ENCODE data around the gene ATP2B1.
A peak's percentile ranks its signal among the peaks of the same experiment; 100 is the strongest.

Gene ATP2B1

DNA sequence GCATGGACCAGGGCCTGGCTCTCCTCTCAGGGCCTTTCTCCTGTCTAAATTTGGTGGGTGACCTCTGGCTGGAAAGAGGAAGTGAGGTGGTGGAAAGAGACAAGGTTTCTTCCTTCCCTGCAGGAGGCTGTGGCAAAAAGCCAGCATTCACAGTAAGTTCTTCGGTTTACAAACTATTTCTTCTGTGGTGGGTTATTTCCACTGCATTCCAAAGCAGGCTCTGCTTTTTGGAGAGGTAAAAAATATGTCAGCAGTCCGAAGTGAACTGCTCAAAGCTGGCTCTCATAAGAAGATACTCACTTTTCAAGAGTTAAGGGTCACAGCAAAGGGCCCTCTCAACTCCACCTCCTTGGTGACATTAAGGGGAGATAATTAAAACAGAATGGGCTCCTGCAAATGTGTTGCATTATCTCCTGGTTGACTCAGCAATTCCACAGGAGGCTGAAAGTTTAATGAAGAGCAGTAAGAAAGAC is 133.9 kb downstream of the ATP2B1 start:
- DNase-seq, result no peak

DNA sequence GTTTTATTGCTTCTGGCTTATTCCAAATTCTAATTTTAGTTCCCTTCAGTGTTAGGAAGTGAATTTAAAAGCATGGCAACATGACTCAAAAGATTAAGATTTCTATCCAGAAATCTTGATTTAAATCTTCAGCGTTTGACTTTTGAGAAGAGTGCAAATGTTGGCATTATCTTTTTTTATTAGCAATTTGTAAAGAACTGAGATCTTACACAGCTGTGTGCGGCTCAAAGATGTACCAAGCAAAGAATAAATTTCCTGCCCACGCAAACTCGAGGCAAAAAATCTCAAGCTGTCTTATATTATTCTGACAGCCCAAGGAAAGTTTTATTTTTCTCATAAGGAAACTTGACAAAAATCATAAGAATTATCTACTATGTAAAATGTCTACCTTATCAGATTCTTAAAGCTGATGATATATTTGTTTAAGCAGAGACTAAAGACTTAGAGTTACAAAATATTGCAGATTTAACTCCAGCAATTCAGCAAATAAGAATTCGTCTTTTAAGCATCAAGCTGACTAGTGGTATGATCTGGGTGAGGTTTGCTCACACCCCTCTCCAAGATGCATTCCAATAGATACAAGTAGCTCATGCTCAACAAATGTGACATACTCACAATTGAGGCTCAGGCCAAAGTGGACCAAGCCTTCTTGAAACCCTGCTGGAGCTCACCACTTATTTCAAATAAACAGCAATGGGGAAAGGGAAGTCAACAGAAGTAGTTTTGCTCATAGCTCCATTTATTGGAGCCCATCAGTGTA is 135.4 kb downstream of the ATP2B1 start:
- no peak for DNase-seq

DNA sequence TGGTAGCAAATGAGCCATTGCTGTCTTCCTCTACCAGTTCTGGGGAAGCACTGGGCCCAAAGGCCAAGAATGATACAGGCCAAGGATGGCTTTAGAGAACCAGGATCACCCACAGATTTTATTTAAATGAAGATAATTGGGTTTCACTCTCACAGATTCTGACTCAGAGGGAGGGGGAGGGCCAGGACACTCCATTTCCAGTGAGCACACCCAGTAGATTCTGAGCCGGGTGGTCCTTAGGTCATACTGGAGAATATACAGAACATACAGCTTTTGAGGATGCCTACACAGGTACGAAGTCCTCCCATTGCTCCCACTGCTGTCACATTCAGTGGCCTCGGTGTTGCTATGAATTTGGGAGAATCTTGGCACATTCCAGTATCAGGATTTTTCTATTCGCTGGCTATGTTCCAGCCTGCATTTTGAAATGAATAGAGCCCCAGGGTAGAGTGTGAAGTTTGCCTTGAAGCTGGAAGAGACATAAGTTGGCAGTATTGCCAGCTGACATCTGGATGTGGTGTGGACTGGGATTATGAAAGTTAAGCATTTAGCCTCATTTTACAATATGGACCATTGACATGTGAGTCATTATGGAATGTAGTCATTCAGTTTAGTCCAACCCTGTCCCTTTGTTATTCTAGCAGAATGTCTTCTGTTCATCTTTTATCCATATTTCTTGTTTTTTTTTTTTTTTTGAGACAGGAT is 137.0 kb downstream of the ATP2B1 start:
- no peak for DNase-seq

DNA sequence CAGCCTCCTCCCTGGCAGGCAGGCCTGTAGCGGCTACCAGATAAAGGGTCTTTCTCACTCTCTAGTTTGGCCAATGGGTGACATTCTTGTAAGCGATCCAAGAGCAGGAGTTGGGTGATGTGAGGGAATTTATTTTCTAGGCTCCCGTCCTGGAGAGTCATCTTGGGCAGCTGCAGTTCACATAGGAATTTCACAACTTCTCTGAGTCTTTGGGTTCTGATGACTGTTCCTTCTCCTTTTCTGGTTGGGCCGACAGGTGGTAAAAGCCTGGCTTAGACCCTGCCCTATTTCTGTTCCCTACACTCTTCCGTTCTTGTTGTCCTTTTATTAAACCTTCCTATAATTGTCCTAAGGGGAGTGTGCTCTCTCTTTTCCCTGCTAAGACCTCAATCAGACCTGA is 140.2 kb downstream of the ATP2B1 start:
- DNase-seq, result no peak

DNA sequence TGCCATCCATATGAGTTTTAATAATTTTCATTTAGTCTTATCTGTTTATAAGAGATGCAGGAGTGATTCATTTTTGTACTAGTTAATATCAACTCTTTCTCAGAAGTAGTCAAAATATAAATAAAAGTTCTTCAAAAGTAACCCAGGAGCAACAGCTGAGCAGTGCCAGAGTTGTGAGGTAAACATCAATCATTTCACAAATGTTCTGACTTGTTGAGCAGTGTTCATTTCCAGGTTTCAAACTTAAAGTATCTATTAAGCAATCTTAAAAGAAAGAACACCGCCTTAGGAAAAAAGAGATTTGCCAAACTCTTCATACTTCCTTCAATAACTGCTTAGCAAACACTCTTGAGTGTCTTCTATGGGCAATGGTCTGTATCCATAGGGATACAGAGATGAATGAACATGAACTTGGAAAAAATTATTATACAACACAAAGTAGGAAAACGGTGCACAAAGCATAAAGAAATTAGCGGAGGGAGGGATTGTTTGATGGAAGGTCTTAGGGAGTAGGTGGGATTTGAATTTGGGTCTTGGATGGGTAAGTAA is 140.9 kb downstream of the ATP2B1 start:
- no peak for DNase-seq

DNA sequence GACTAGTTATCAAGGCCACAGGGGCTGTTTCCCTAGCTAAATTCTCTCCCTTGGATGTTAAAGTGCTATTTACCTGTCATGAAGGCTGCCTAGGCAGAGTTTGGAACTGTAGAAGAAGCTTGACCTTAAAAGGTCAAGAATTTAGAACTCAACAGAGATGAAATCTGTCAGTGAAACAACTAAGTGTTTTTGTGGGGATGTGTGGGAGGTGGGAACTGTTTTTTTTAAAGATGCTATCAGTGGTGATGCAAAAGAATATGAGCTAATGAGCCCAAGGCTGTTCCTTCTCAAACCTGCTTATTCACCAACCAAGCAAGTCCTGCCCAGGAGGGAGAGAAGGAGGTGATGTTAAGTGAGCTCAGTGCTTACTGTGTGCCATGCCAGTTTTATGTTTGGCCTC is 142.0 kb downstream of the ATP2B1 start:
- DNase-seq, result no peak

DNA sequence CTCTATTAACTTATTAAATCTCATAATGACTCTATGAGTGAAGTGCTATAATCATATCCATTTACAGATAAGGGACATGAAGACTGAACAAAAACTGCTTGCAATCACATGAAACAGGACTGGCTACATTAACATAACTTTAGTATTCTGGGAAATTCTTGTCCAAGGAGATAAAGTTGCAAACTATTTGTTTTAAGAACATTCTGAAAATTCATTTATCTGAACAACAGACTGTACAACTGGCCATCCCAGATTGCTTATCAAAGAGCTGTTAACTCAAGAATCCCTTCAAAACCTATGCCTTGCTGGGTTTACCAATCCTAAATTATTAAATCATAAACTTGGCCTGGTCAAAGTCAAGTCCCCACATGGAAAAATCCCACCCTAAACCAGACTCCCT is 143.6 kb downstream of the ATP2B1 start:
- no peak for DNase-seq

DNA sequence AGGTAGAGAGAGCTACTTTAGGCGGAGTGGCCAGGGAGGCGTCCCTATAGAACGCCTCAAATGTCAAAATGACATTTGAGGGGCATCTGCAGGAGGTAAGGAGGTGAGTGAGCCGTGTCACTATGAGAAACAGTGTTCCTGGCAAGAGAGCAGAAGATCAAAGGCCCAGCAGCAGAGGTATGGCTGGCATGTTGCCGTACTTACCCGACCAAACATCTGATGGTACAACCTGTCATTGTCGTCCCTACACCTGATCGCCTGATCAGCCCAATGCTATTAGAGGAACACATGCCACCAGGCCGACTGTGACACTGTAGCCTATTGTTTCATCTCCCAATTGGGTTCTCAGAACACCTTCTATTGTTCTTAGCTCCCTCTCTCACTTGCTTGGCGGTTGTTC is 148.9 kb downstream of the ATP2B1 start:
- no peak for DNase-seq

DNA sequence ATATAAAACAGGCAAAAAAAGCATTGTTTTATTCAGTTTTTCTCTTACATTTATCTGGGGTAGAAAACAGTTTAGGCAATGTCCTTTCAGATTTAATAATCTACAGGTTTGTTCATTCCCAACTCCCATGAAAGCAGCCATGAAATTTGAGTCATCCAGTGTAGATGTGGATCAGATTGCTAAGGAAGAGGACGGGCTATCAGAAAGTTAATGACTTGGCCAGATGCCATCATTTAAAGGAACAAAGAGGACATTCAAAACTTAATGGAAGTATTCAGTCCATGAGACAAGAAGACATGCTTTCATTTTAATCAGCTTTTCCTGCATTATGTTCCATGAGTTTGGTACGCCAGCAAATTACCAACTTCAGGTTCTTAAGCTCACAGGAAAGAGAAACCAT is 151.7 kb downstream of the ATP2B1 start:
- DNase-seq, result no peak

DNA sequence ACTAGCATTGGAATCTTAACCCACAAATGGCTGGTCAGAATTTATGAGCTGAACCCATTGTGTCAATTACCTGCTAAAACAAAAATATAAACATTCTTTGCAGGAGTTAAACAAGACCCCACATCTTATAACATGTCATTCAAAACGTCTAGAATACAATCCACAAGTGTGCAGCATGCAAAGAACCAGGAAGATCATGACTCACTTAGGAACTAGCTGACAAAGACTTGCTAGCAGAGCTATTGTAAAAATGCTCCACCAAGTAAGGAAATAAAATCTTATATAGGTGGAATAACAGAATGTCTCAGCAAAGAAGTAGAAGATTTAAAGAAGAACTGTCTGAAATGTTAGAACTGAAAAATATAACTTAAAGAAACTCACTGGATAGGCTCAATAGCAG is 156.3 kb downstream of the ATP2B1 start:
- no peak for DNase-seq

DNA sequence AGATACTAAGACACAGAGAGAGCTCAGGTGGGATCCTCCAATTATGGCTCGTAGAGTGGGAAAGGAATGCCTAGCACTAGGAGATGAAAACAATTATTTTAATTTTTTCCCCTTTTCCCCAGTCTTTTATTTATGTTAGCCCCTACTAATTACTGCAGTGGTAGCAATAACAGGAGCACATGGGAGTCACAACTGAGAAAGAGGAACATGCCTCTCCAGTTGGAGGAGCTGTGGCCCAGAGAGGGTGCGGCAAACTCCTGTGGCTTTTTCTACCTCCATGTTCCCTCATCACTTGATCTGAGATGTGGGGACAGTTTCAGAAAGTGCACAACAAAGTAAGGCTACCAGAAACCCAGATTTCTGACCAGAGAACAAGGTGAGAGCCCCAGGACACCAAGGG is 156.9 kb downstream of the ATP2B1 start:
- no peak for DNase-seq

DNA sequence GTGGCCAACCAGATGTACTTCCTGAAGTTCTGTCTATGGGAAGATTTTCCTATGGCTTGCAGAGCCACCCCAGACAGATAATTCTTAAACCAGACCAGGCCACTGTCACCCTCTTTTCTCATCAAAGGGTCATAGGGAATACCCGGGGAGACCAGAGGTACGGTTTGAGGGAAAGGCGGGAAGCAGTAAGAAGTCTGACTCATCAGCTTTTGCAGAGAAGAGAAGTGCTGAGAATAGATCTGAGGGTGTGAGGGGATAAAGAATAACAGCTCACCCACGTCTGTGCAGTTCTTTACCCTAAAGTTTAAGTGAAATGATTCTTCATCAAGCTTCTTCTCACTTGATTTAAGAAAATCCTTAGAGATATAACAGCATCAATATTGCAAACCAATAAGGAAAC is 161.5 kb downstream of the ATP2B1 start:
- no peak for DNase-seq

DNA sequence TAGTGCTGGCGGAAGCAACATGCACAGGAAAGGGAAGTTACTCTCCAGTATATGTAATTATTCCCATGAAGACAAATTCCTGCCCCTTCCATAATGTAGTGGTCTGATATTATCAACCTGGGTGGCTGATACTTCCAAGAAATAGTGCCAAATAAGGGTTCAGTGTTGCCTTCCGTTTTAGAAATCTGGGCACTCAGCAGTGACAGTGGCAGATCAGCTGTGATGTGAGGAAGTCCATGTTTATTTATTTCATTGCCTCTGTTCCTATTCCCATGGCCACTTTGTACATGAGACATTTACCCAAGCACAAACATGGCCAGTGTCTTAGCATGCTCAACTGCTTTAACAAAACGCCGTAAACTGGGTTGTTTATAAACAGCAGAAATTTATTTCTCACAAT is 162.5 kb downstream of the ATP2B1 start:
- no peak for DNase-seq

DNA sequence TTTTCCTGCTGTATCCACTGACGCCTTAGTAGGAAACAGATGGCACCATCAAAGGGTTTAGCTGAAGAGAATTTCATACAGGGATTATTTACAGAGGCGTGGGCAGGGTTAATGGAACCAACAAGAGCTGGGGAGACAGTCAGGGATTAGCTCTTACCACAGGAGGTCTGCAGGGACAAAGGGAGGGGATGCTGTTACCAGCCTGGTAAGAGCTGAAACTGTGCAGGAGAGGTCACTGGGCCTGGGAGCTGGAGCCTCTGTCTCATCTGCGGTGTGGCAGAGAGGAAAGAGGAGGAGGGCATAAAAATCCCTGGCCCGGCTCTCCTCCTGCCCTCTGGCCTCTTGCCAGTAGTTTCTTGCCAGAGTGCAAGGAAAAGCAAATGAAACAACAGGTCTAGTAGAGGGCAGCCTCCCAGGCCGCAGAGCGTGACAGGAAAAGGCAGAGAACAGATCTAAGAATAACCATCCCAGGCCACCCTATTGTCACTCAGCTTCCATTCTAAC is 163.9 kb downstream of the ATP2B1 start:
- no peak for DNase-seq

DNA sequence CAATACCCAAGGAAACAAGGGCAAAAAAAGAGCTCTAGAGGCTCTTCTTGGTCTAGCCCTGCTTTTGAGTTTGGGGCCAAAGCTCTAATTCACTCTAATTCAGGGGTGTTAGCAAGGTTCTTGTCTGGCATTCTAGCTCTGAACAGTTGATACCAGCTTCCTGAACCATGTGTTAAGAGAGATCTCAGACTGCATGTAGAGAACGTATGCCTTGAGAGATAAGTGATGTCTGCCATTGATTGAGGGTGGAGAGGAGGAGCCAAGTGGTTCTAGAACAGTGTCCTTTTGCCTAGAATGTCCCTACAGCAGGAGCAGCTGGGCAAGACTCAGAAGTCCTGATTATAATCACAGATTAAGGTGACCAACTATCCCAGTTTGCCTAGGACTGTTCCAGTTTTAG is 164.6 kb downstream of the ATP2B1 start:
- DNase-seq, result no peak

DNA sequence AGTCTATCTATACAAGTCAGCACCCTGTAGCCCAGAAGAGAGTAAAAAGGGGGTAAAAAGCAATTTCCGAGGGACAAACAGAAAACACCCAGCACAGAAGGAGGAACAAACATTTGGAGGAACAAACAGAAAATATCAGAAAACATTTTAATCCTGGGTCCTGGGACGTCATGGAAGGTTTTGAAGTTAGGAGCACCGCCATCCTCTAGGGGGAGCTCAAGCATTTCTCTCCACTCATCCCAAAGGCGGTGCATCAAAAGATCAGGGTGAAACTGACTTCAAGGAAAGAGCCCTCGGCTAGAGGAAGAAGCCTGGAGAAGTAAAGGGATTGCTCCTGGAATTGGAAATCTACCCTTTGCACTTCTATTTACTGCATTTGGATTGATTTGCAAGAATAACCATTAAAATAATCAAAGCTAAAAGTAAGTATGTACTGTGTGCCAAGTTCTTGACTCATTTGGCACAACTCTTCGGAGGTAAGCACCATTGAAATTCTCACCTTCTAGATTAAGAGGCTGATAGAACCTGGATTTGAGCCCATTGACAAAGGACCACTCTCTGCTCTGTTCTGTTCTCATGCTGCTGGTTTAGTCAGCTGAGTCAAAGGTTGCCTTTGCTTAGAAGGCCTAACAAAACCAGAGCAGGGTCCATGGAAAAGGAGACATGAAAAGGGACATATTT is 165.6 kb downstream of the ATP2B1 start:
- peak; percentile 59 to 75 for DNase-seq

DNA sequence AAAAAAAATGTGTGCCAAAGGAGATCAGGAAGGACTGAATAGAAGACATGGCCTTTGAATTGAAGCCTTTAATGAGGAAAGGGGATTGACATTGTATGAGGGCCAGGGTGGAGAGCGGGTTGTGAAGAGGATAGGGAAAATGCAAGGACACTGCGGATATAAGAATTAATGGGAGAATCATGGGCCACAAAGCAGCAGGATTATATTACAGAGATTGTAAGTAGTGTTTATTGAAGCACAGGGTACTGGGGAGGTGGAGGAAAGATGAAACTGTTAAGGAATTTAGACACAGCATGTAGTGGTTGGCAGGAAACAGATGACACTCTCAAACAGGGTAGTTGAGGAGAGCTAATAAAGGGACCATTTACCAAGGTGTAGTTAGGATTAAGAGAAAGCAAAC is 166.4 kb downstream of the ATP2B1 start:
- no peak for DNase-seq

DNA sequence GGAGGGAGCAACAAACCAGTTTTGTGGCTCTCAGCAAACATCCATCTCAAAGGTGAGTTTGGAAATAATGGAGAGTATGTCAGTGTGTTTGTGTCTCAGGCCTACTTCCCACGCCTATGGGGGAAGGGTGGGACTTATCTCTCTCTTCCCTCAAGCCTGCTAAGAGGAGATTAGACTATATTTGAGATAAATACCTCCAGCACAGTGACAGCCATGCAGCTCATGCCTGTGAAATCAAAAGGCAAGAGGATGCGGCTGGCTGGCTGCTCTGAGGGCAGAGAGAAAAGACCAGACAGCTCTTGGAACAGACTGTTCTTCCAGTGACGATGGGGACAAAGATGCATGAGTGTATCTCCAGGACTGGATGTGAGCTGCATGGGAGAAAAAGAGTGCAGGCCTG is 168.1 kb downstream of the ATP2B1 start:
- DNase-seq, result no peak

DNA sequence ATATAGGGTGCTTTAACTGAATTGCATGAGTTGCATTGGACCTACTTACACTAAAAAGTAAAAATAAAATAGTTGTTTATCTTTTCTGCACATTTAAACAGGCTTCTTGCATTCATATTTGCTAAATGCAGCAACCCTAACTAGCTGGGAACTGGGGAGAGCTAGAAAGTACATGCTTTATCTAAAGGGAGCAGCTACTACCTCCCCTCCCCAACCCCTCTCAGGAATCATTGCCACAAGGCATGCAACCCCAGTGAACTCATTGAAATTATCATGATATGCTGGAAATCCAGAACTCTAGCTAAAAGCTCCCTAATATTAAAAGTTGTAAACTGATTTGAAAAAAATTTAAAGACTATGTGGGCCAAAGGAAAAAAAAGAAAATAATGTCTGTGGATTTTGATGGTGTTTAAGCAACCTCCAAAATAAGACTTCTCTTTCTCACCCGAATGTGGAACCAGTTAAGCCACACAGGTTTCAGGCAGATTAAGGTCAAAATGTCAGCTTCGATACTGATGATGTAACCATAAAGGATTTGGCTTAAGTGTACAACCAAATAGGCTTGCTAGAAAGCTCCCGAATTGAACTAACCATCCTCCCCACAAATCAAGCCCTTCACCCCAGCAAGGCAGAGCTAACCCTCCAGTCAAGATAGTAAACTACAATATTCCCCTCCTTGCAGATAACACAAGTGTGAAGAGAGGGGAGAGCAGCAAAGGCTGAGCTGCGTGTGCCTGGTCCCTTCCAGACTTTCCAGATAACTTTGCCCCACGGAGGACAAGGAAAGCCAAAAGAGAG is 169.0 kb downstream of the ATP2B1 start:
- no peak for DNase-seq

DNA sequence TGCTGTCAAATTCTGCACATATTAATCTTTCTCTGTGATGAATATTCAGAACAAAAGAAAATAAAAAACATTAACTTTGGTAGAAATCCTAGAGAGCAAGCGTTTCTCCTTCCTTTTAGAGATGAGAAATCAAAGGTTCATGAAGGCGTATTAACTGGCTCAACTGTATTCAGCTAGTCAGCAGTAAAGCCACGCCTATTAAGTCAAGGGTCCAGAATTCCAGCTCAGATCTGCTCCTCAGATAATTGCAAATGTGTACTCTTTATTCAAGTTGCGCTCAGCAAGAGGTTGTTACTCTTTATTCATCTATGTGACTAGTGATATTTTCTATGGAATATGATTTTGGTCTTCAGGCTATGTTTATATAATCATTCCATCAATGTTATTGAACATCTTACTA is 169.7 kb downstream of the ATP2B1 start:
- DNase-seq, result no peak

Measured in CD4-positive, alpha-beta T cell treated with Interferon alpha-2 for 1 hour (primary cell).